A673 (cell line): Measurements from ENCODE around the gene GRID1. TPM values are rescaled to one million over a fixed set of nuclear protein-coding genes. Genes with fewer than 3 reads are reported as not detected.

Experiments used
- BruUV-seq: library from RNA; stranded (reverse); fragments of 400-500 nt; replicated peaks from 2 replicates; lab custom pipeline; 2021; lab: Mats Ljungman, UMichigan
- CTCF ChIA-PET: fragments of 300-600 bp; sonication (Branson Sonifier 250); formaldehyde crosslinking; loops from one replicate; lab custom pipeline; 2022; ENCODE audit warnings: antibody characterized with exemption; lab: Charles Lee
- POLR2A ChIA-PET: fragments of 300-600 bp; sonication (Branson Sonifier 250); formaldehyde crosslinking; loops from one replicate; lab custom pipeline; 2022; ENCODE audit warnings: antibody characterized with exemption; ENCODE audit not compliant: low non-redundant PET; lab: Charles Lee
- DNase-seq: peaks from one replicate; pipeline ENCODE4 v3.0.0-alpha.2; 2015; ENCODE audit warnings: low spot score
- H3K27ac ChIP-seq: fragments of 200-600 bp; sonication (generic); 2 replicates; pipeline ENCODE4 v1.5.1; 2016; ENCODE audit warnings: mixed run types, low read depth, mild to moderate bottlenecking, mixed read lengths, antibody characterized with exemption, low read length; ENCODE audit not compliant: poor library complexity, severe bottlenecking
- H3K27me3 ChIP-seq: fragments of 200-600 bp; sonication (generic); replicated peaks from 2 replicates; pipeline ENCODE4 v1.6.1; 2017; ENCODE audit warnings: mixed run types, low read depth, mild to moderate bottlenecking, mixed read lengths, antibody characterized with exemption, low read length; ENCODE audit not compliant: insufficient read depth, poor library complexity
- H3K36me3 ChIP-seq: fragments of 200-600 bp; sonication (generic); 2 replicates; pipeline ENCODE4 v1.6.1; 2016; ENCODE audit warnings: mixed run types, mild to moderate bottlenecking, mixed read lengths, antibody characterized with exemption, low read length; ENCODE audit not compliant: insufficient read depth, poor library complexity, severe bottlenecking
- H3K4me1 ChIP-seq: fragments of 200-600 bp; sonication (generic); 2 replicates; pipeline ENCODE4 v1.6.1; 2017; ENCODE audit warnings: mixed run types, mild to moderate bottlenecking, mixed read lengths, antibody characterized with exemption, low read length; ENCODE audit not compliant: insufficient read depth, poor library complexity, severe bottlenecking
- H3K4me3 ChIP-seq: fragments of 200-600 bp; sonication (generic); 2 replicates; pipeline ENCODE4 v1.5.1; 2016; ENCODE audit warnings: low read depth, mixed run types, mild to moderate bottlenecking, mixed read lengths, low read length; ENCODE audit not compliant: poor library complexity, severe bottlenecking
- H3K9me3 ChIP-seq: fragments of 200-600 bp; sonication (generic); 2 replicates; pipeline ENCODE4 v1.6.1; 2016; ENCODE audit warnings: mixed run types, low read depth, mild to moderate bottlenecking, mixed read lengths, antibody characterized with exemption, low read length; ENCODE audit not compliant: poor library complexity, severe bottlenecking
- CTCF ChIP-seq: fragments of 300-800, 200-600 bp; sonication (generic); conservative IDR thresholded peaks from 2 replicates; pipeline ENCODE4 v1.5.1; 2017; ENCODE audit warnings: low read depth, mild to moderate bottlenecking, antibody characterized with exemption, low read length, moderate library complexity, mixed read lengths
- EZH2 ChIP-seq: fragments of 200-600 bp; sonication (generic); IDR thresholded peaks from 2 replicates; pipeline ENCODE4 v1.6.1; 2017; ENCODE audit warnings: borderline replicate concordance, low read depth, mild to moderate bottlenecking, mixed read lengths, antibody characterized with exemption, low read length; ENCODE audit not compliant: poor library complexity, severe bottlenecking
- intact Hi-C: fragments of 100-400 bp; cut with micrococcal nuclease; formaldehyde crosslinking; loops from one replicate; pipeline ENCODE4 v1.10.0; 2022; ENCODE audit not compliant: unreplicated experiment
- total RNA-seq: library from RNA; stranded (reverse); gene quantifications from 2 replicates; pipeline ENCODE4 v1.2.3, GENCODE V29; 2021

The GRID1 gene
- total RNA-seq, 1 experiment from 2014 or later: not detected

- Histone ChIP-seq H3K9me3 (no peaks in the 10 kb centered on the region), H3K27ac (no peak overlapping the region), H3K36me3 (no peaks in the 10 kb centered on the region), H3K4me3 (no peak overlapping the region), H3K27me3 (peaks cover 7% of the 10 kb centered on the region), H3K4me1 (no peaks in the 10 kb centered on the region)
- DNase-seq: no peak
- BruUV-seq: no TSS peak
- ChIA-PET CTCF (no interaction called here), POLR2A (no interaction called here)
- TF ChIP-seq CTCF (no peak), EZH2 (no peak)
- intact Hi-C loops: no loop called here
Measured at GRCh38 chr10:86210416-86210815, 156.2 kb downstream of the GRID1 start.

DNA sequence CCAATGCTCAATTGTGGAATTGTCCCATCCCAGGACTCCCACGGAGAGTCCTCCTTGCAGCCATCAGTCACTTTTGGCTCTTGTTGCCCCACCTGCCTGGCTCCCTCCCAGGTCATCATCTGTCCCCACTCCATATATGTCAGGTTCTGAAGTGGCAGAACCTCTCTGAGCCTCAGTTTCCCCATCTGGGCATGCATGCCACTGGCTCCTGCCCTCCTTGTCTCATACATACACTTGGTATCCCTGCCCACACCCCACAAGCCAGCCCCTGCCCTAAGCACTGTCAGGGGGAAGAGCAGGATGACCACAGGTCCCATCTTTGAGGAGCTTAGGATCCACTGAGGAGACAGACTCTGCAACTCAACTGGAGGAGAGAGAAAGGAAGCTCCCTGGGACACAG, 156.9 kb downstream of the GRID1 start:
- DNase-seq: no peak
- TF ChIP-seq CTCF: no peak
- TF ChIP-seq EZH2: no peak
- BruUV-seq: no TSS peak

GRCh38 chr10:86207226-86207625, 159.4 kb downstream of the GRID1 start:
- Histone ChIP-seq H3K36me3 (no peaks in the 10 kb centered on the region), H3K4me3 (no peak overlapping the region), H3K27ac (no peak overlapping the region), H3K27me3 (peaks cover 13% of the 10 kb centered on the region), H3K9me3 (no peaks in the 10 kb centered on the region), H3K4me1 (no peaks in the 10 kb centered on the region)
- intact Hi-C loops: no loop called here
- ChIA-PET CTCF (no interaction called here), POLR2A (no interaction called here)
- TF ChIP-seq EZH2 (no peak), CTCF (no peak)
- no peak for DNase-seq
- BruUV-seq: no TSS peak

More for the DNA sequence above, 156.9 kb downstream of the GRID1 start:
- Histone ChIP-seq H3K27ac (no peak overlapping the region), H3K27me3 (peaks cover 7% of the 10 kb centered on the region), H3K9me3 (no peaks in the 10 kb centered on the region), H3K36me3 (no peaks in the 10 kb centered on the region), H3K4me3 (no peak overlapping the region), H3K4me1 (no peaks in the 10 kb centered on the region)
- intact Hi-C loops: no loop called here
- POLR2A ChIA-PET: no interaction called here
- CTCF ChIA-PET: no interaction called here
